ENCODE results near the gene HECW1.
"Not testable (repeated sequence)": the region's sequence is repeated elsewhere in the genome, so short reads cannot be mapped to it uniquely, and the experiment has no call there.

The HECW1 gene

GRCh38 chr7:43112459-43112940 is at the start of gene HECW1:
Gene HECW1, plus strand, starts transcription at chr7:43112647. Its CDS starts 131,259 bp downstream, at chr7:43243906.
- no peak for DNase-seq

GRCh38 chr7:43071604-43072003 is 40.8 kb upstream of the HECW1 start:
- no peak for DNase-seq

- DNase-seq: no peak
These were observed 39.9 kb upstream of the HECW1 start for GRCh38 chr7:43072530-43072929.

- not testable (repeated sequence) for DNase-seq
These were observed 38.6 kb upstream of the HECW1 start for GRCh38 chr7:43073811-43074210.

GRCh38 chr7:43076189-43076605 is 36.2 kb upstream of the HECW1 start:
- DNase-seq: no peak

- DNase-seq: no peak
These were observed 35.8 kb upstream of the HECW1 start for GRCh38 chr7:43076606-43077005.

GRCh38 chr7:43077285-43077684 is 35.2 kb upstream of the HECW1 start:
- no peak for DNase-seq

GRCh38 chr7:43077732-43078391 is 34.6 kb upstream of the HECW1 start:
- DNase-seq: no peak

GRCh38 chr7:43078794-43079193 is 33.7 kb upstream of the HECW1 start:
- DNase-seq: no peak

GRCh38 chr7:43081603-43082002 is 30.8 kb upstream of the HECW1 start:
- no peak for DNase-seq

GRCh38 chr7:43083106-43083505 is 29.3 kb upstream of the HECW1 start:
- DNase-seq: no peak

GRCh38 chr7:43085017-43085416 is 27.4 kb upstream of the HECW1 start:
- DNase-seq: no peak

GRCh38 chr7:43085992-43086391 is 26.5 kb upstream of the HECW1 start:
- DNase-seq: no peak

GRCh38 chr7:43092819-43093218 is 19.6 kb upstream of the HECW1 start:
- no peak for DNase-seq

GRCh38 chr7:43096875-43097274 is 15.6 kb upstream of the HECW1 start:
- DNase-seq: no peak

- no peak for DNase-seq
These were observed 12.7 kb upstream of the HECW1 start for GRCh38 chr7:43099750-43100149.

GRCh38 chr7:43104874-43105520 is 7.5 kb upstream of the HECW1 start:
- DNase-seq: no peak

GRCh38 chr7:43105521-43106120 is 6.8 kb upstream of the HECW1 start:
- DNase-seq: no peak

GRCh38 chr7:43108255-43109011 is 4.0 kb upstream of the HECW1 start:
- DNase-seq: no peak

GRCh38 chr7:43110791-43111535 is 1.5 kb upstream of the HECW1 start:
- DNase-seq: no peak

GRCh38 chr7:43111630-43112458 is 603 bp upstream of the HECW1 start:
- DNase-seq: no peak

Data from amniotic stem cell (primary cell).